ENCODE data around the gene CISTR. TPM values are rescaled to one million over a fixed set of nuclear protein-coding genes. Genes with fewer than 3 reads are reported as not detected.
A peak's percentile ranks its signal among the peaks of the same experiment; 100 is the strongest.

CISTR gene
- total RNA-seq, 1 donor from 2014 or later: not detected

DNA sequence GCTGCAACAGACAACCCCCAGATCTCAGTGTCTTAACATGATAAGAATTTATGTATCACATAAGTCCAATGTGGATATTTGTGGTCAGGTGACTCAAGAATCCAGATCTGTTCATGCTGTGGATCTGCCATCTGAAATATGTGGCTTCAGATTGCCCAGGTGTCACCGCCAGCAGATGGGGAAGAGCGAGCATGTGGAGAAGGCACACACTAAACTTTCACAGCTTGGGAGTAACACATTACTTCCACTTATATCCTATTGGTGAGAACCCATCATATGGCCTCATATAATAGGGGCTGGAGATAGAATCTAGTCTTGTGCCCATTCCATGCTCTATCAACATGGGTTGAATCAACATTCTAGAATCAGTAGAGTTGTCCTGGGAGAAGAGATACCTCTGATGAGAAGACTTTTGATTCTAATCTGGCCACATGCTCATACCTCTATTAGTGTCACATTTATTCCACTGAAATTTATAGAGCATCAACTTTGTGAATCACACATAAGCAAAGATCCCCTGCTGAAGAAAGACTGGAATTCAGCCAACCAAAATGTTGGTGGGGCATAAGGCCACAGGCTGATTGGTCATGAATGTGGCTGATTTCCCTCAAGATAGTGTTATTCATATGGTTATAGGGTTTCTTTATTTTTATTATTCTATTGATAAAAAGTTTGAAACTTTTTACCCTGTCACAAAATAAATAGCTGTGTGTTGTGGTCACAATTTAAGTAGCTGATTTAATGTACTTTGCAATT, 18.6 kb downstream of the CISTR start:
- no peak for ATAC-seq

DNA sequence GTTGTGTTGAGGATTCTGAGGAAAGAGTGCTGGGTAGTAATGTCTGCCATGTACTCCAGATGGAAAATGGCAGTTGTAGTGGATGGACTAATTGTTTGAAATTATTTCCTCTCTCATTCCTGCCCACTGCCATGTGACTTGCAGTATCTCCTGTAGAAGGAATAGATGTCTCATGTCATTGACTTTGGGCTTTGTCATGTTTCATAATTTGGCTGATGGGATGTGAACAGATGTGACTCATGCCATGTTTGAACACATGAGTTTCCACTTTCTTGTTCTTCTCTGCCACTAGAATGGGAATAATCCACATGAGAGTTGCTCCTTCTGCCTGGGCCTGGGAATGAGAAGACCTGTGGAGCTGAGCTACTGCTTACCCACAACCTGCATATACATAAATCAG, 22.1 kb downstream of the CISTR start:
- H3K4me3 ChIP-seq: no peak overlapping the region
- no peaks in the 10 kb centered on the region for H3K27me3 ChIP-seq (ENCODE audit: low read depth)
- H3K36me3 ChIP-seq: peaks cover 5% of the 10 kb centered on the region
- intact Hi-C loops (cut with DNase I): no loop called here
- H3K27ac ChIP-seq: no peak overlapping the region
- TF ChIP-seq, protein P1, sequence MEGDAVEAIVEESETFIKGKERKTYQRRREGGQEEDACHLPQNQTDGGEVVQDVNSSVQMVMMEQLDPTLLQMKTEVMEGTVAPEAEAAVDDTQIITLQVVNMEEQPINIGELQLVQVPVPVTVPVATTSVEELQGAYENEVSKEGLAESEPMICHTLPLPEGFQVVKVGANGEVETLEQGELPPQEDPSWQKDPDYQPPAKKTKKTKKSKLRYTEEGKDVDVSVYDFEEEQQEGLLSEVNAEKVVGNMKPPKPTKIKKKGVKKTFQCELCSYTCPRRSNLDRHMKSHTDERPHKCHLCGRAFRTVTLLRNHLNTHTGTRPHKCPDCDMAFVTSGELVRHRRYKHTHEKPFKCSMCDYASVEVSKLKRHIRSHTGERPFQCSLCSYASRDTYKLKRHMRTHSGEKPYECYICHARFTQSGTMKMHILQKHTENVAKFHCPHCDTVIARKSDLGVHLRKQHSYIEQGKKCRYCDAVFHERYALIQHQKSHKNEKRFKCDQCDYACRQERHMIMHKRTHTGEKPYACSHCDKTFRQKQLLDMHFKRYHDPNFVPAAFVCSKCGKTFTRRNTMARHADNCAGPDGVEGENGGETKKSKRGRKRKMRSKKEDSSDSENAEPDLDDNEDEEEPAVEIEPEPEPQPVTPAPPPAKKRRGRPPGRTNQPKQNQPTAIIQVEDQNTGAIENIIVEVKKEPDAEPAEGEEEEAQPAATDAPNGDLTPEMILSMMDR (IDR thresholded peaks at IDR 0.05): no peak
- H3K4me1 ChIP-seq: peaks cover 26% of the 10 kb centered on the region
- ATAC-seq: no peak
- no peaks in the 10 kb centered on the region for H3K9me3 ChIP-seq
- no peak for DNase-seq

More for the DNA sequence above, 18.6 kb downstream of the CISTR start:
- DNase-seq: no peak
- intact Hi-C loops (cut with DNase I): no loop called here
- Histone ChIP-seq H3K4me1 (peaks cover 5% of the 10 kb centered on the region), H3K36me3 (no peaks in the 10 kb centered on the region), H3K4me3 (no peak overlapping the region), H3K27ac (no peak overlapping the region), H3K9me3 (no peaks in the 10 kb centered on the region), H3K27me3 (ENCODE audit: low read depth) (peaks cover 18% of the 10 kb centered on the region)
- TF ChIP-seq, protein P1 (IDR thresholded peaks at IDR 0.05): no peak

DNA sequence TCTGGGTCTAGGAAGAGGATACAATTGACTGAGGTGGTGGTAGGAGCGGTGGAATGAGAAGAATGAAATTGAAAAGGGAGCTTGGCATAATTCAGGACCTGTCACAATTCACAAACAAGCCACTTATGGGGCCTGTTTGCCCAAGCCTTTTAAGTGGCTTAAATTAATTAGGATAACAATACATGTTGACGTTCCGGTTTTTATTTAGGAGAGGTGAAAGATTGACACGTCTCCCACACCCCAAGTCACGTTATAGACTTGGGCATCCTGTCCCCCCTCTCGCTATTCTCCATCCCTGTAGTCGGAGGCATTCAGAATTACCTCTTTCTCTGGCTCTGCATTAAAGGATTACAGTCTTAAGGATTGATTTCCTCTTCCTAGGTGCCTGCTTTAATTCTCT, 23.6 kb downstream of the CISTR start:
- ATAC-seq (no peak), DNase-seq (no peak)
- intact Hi-C loops (cut with DNase I): no loop called here
- Histone ChIP-seq H3K4me3 (peak overlapping the region; percentile 75), H3K36me3 (peaks cover 19% of the 10 kb centered on the region), H3K27ac (peak overlapping the region; percentile 51), H3K27me3 (ENCODE audit: low read depth) (no peaks in the 10 kb centered on the region), H3K9me3 (no peaks in the 10 kb centered on the region), H3K4me1 (peaks cover 26% of the 10 kb centered on the region)
- TF ChIP-seq, protein P1 (IDR thresholded peaks at IDR 0.05): no peak

DNA sequence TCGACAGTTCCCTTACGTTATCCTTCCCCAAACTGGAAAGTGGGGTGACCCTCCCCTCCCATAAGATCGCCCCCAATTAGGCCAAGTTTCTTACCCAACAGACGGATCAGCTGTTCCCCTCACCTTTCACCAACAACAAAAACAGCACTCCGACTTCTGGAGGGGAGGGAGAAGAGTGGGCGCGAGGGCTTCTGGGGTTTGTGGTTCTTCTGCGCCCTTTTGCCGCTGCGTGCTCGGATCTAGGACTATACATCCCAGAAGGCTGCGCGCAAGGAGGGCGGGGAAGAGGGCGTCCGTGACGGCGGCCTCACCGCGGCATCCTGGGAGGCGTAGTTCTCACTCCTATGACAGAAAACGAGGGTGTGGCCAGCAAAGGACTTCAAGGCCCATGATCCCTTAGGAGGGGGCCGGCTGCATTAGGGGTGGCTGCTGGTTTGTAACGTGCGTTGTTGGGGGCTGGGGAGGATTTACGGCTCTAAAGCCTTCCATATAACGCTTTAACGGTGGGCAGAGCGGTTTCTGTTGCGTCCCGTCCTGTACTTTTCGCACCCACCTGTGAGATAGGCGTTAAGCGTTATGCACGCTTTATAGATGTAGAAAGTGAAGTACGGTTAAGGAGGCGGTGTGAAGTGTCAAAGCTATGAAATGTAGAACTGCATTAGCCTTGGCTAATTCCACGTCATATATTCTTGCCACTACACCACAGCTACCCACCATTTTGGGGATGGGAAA, 24.3 kb downstream of the CISTR start, which contains the start of gene CALCOCO1:
Gene CALCOCO1, minus strand, starts transcription at position 143 of the 732 bp plus-strand sequence. CDS start 2,210 bp downstream, outside the sequence.
- Histone ChIP-seq H3K27me3 (ENCODE audit: low read depth) (no peaks in the 10 kb centered on the region), H3K36me3 (peaks cover 27% of the 10 kb centered on the region), H3K9me3 (no peaks in the 10 kb centered on the region), H3K4me1 (peaks cover 26% of the 10 kb centered on the region), H3K4me3 (peak within 1 kb of the TSS; percentile 75), H3K27ac (peak within 1 kb of the TSS; percentile 80)
- TF ChIP-seq, protein P1 (IDR thresholded peaks at IDR 0.05): no peak
- ATAC-seq: peak; percentile 99
- DNase-seq: peak; percentile 99
- intact Hi-C loops (cut with DNase I): no loop called here

DNA sequence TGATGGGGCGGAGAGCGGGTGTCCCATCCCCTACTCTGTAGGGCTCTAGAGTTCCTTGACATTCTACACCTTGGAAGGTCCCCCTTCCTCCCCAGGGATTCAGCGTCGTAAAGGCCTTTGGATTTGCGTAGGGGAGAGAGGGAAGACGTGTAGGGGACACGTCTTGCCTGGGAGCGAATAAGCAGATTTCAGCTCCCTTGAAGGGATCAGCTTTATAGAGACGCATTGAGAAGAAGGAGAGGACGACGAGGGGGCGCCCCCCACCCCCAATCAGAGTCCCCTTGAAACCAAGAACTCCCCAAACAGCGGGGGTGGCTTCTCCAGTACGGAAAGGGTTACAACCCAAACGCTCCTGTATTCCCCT, 24.9 kb downstream of the CISTR start:
- H3K9me3 ChIP-seq: no peaks in the 10 kb centered on the region
- intact Hi-C loops (cut with DNase I): no loop called here
- peak; percentile 0 to 16 for ATAC-seq
- TF ChIP-seq, protein P1 (IDR thresholded peaks at IDR 0.05): no peak
- no peak for DNase-seq
- peak overlapping the region; percentile 75 for H3K4me3 ChIP-seq
- peaks cover 26% of the 10 kb centered on the region for H3K4me1 ChIP-seq
- H3K36me3 ChIP-seq: peaks cover 32% of the 10 kb centered on the region
- peak overlapping the region; percentile 80 for H3K27ac ChIP-seq
- no peaks in the 10 kb centered on the region for H3K27me3 ChIP-seq (ENCODE audit: low read depth)
